Astrocyte (in vitro differentiated cells and primary cell): ENCODE results near the gene TMEM86A. TPM values are rescaled to one million over a fixed set of nuclear protein-coding genes. Genes with fewer than 3 reads are reported as not detected.
"Not testable (repeated sequence)": the region's sequence is repeated elsewhere in the genome, so short reads cannot be mapped to it uniquely, and the experiment has no call there.

Source experiments
- DNase-seq: peaks from one replicate; pipeline ENCODE4 v3.0.0-alpha.2; 2010; ENCODE audit warnings: low read depth
- FAIRE-seq: peaks from 2 replicates; lab custom pipeline; 2011; peaks lifted over from hg19 to GRCh38; lab: Jason Lieb, UNC
- H2AFZ ChIP-seq: 2 replicates; pipeline ENCODE4 v1.6.0; 2012; ENCODE audit warnings: low read depth, low read length, inconsistent platforms
- H3K27ac ChIP-seq: 2 replicates; pipeline ENCODE4 v1.5.1; 2011; ENCODE audit warnings: low read depth, low read length, inconsistent platforms
- H3K27me3 ChIP-seq: 2 replicates; pipeline ENCODE4 v1.6.0; 2011; ENCODE audit warnings: low read length, inconsistent platforms; ENCODE audit not compliant: insufficient read depth
- H3K36me3 ChIP-seq: 2 replicates; pipeline ENCODE4 v1.5.1; 2011; ENCODE audit warnings: low read length, inconsistent platforms; ENCODE audit not compliant: insufficient read depth
- H3K4me1 ChIP-seq: 2 replicates; pipeline ENCODE4 v1.5.1; 2011; ENCODE audit warnings: low read length, inconsistent platforms; ENCODE audit not compliant: insufficient read depth
- H3K4me2 ChIP-seq: 2 replicates; pipeline ENCODE4 v1.6.0; 2012; ENCODE audit warnings: low read length, inconsistent platforms
- H3K4me3 ChIP-seq: 2 replicates; pipeline ENCODE4 v1.5.1; 2011; ENCODE audit warnings: low read depth, mild to moderate bottlenecking, low read length, inconsistent platforms; ENCODE audit not compliant: insufficient read depth
- H3K79me2 ChIP-seq: 2 replicates; pipeline ENCODE4 v1.6.0; 2012; ENCODE audit warnings: mild to moderate bottlenecking, low read length, inconsistent platforms; ENCODE audit not compliant: insufficient read depth
- H3K9ac ChIP-seq: 2 replicates; pipeline ENCODE4 v1.6.0; 2012; ENCODE audit warnings: mild to moderate bottlenecking, low read length, inconsistent platforms
- H3K9me3 ChIP-seq: 2 replicates; pipeline ENCODE4 v1.5.1; 2012; ENCODE audit warnings: low read depth, mild to moderate bottlenecking, low read length, inconsistent platforms; ENCODE audit not compliant: insufficient read depth
- H4K20me1 ChIP-seq: 2 replicates; pipeline ENCODE4 v1.6.0; 2012; ENCODE audit warnings: low read length, inconsistent platforms; ENCODE audit not compliant: insufficient read depth
- H3K27ac Mint-ChIP-seq: one replicate; pipeline ENCODE4 v1.8.0; 2021; ENCODE audit warnings: mild to moderate bottlenecking, mixed read lengths; ENCODE audit not compliant: unreplicated experiment
- H3K27me3 Mint-ChIP-seq: one replicate; pipeline ENCODE4 v1.8.0; 2021; ENCODE audit warnings: low read depth, mixed read lengths; ENCODE audit not compliant: unreplicated experiment
- H3K36me3 Mint-ChIP-seq: one replicate; pipeline ENCODE4 v1.8.0; 2021; ENCODE audit warnings: low read depth, mixed read lengths; ENCODE audit not compliant: unreplicated experiment
- H3K4me1 Mint-ChIP-seq: one replicate; pipeline ENCODE4 v1.8.0; 2021; ENCODE audit warnings: low read depth, mixed read lengths; ENCODE audit not compliant: unreplicated experiment
- H3K4me3 Mint-ChIP-seq: one replicate; pipeline ENCODE4 v1.8.0; 2021; ENCODE audit warnings: mild to moderate bottlenecking, moderate library complexity, mixed read lengths; ENCODE audit not compliant: unreplicated experiment
- H3K9me3 Mint-ChIP-seq: one replicate; pipeline ENCODE4 v1.8.0; 2021; ENCODE audit warnings: mild to moderate bottlenecking, mixed read lengths; ENCODE audit not compliant: unreplicated experiment
- CTCF ChIP-seq: IDR thresholded peaks from 2 replicates; pipeline ENCODE4 v1.5.1; 2011; ENCODE audit warnings: low read depth, mild to moderate bottlenecking, inconsistent platforms, low read length, moderate library complexity; ENCODE audit not compliant: insufficient read depth
- EZH2 ChIP-seq: IDR thresholded peaks from 2 replicates; pipeline ENCODE4 v1.6.1; 2012; ENCODE audit warnings: mild to moderate bottlenecking, low read length, inconsistent platforms; ENCODE audit not compliant: insufficient read depth
- total RNA-seq: library from RNA; stranded (reverse); gene quantifications from 2 replicates; pipeline ENCODE4 v1.2.1, GENCODE V29; 2021

TMEM86A gene
- total RNA-seq, 1 donor from 2014 or later: 4.0 TPM

GRCh38 chr11:18676803-18677202 lies 21.8 kb upstream of the TMEM86A start:
- no peak overlapping the region for H3K9ac ChIP-seq
- H3K4me3 ChIP-seq: no peak overlapping the region
- TF ChIP-seq CTCF: no peak
- TF ChIP-seq EZH2: no peak
- no peaks in the 10 kb centered on the region for H4K20me1 ChIP-seq
- H3K79me2 ChIP-seq: no peaks in the 10 kb centered on the region
- Mint-ChIP-seq H3K36me3 (no peaks in the 10 kb centered on the region), H3K4me1 (no peaks in the 10 kb centered on the region), H3K4me3 (no peak overlapping the region), H3K9me3 (peaks cover 2% of the 10 kb centered on the region), H3K27me3 (no peaks in the 10 kb centered on the region), H3K27ac (no peak overlapping the region)
- no peak overlapping the region for H3K4me2 ChIP-seq
- FAIRE-seq (no peak), DNase-seq (no peak)
- no peaks in the 10 kb centered on the region for H3K4me1 ChIP-seq
- H3K27ac ChIP-seq: no peak overlapping the region
- H3K9me3 ChIP-seq: no peaks in the 10 kb centered on the region
- H3K27me3 ChIP-seq: no peaks in the 10 kb centered on the region
- no peaks in the 10 kb centered on the region for H3K36me3 ChIP-seq
- H2AFZ ChIP-seq: no peak overlapping the region

GRCh38 chr11:18677560-18677959 lies 21.0 kb upstream of the TMEM86A start:
- H3K9ac ChIP-seq: no peak overlapping the region
- H3K4me1 ChIP-seq: no peaks in the 10 kb centered on the region
- no peaks in the 10 kb centered on the region for H3K79me2 ChIP-seq
- no peaks in the 10 kb centered on the region for H3K36me3 ChIP-seq
- H3K27ac Mint-ChIP-seq: no peak overlapping the region
- H4K20me1 ChIP-seq: no peaks in the 10 kb centered on the region
- DNase-seq (no peak), FAIRE-seq (no peak)
- H3K27ac ChIP-seq: no peak overlapping the region
- no peaks in the 10 kb centered on the region for H3K9me3 ChIP-seq
- no peaks in the 10 kb centered on the region for H3K27me3 Mint-ChIP-seq
- no peak overlapping the region for H3K4me3 ChIP-seq
- no peak overlapping the region for H3K4me3 Mint-ChIP-seq
- no peaks in the 10 kb centered on the region for H3K4me1 Mint-ChIP-seq
- no peak for TF ChIP-seq CTCF
- no peak for TF ChIP-seq EZH2
- no peak overlapping the region for H2AFZ ChIP-seq
- peaks cover 2% of the 10 kb centered on the region for H3K9me3 Mint-ChIP-seq
- H3K27me3 ChIP-seq: no peaks in the 10 kb centered on the region
- H3K36me3 Mint-ChIP-seq: no peaks in the 10 kb centered on the region
- H3K4me2 ChIP-seq: no peak overlapping the region

GRCh38 chr11:18681949-18682348 lies 16.6 kb upstream of the TMEM86A start:
- not testable (repeated sequence) for FAIRE-seq, H3K27ac Mint-ChIP-seq, H3K27me3 Mint-ChIP-seq, H3K27ac ChIP-seq, DNase-seq, H3K9me3 ChIP-seq, H3K9ac ChIP-seq, H3K4me1 ChIP-seq, H3K4me3 ChIP-seq, H3K79me2 ChIP-seq, H3K36me3 Mint-ChIP-seq, H3K27me3 ChIP-seq, H2AFZ ChIP-seq, H3K4me3 Mint-ChIP-seq, H4K20me1 ChIP-seq, H3K36me3 ChIP-seq, H3K9me3 Mint-ChIP-seq, H3K4me2 ChIP-seq, H3K4me1 Mint-ChIP-seq
